GM06990 (cell line): Measurements from ENCODE around the gene C2CD4D.
"Not testable (repeated sequence)": the region's sequence is repeated elsewhere in the genome, so short reads cannot be mapped to it uniquely, and the experiment has no call there.

Source experiments
- DNase-seq: peaks from one replicate; pipeline ENCODE4 v3.0.0-alpha.2; 2011; ENCODE audit not compliant: insufficient read length; ENCODE audit errors: extremely low read depth
- H3K27me3 ChIP-seq: replicated peaks from 2 replicates; pipeline ENCODE4 v1.6.0; 2011; ENCODE audit warnings: low read length; ENCODE audit not compliant: control insufficient read depth, insufficient read depth
- H3K36me3 ChIP-seq: 2 replicates; pipeline ENCODE4 v1.5.1; 2011; ENCODE audit warnings: low read length; ENCODE audit not compliant: control insufficient read depth, insufficient read depth
- H3K4me3 ChIP-seq: replicated peaks from 2 replicates; pipeline ENCODE4 v1.5.1; 2011; ENCODE audit warnings: low read depth, mild to moderate bottlenecking, control low read depth, low read length
- TF ChIP-seq, protein P1 (sequence below): IDR thresholded peaks from 2 replicates; pipeline ENCODE4 v1.5.1; 2011; ENCODE audit warnings: low read length, control low read depth, mild to moderate bottlenecking, inconsistent platforms; ENCODE audit not compliant: insufficient read depth, poor library complexity, severe bottlenecking

Gene C2CD4D

DNA sequence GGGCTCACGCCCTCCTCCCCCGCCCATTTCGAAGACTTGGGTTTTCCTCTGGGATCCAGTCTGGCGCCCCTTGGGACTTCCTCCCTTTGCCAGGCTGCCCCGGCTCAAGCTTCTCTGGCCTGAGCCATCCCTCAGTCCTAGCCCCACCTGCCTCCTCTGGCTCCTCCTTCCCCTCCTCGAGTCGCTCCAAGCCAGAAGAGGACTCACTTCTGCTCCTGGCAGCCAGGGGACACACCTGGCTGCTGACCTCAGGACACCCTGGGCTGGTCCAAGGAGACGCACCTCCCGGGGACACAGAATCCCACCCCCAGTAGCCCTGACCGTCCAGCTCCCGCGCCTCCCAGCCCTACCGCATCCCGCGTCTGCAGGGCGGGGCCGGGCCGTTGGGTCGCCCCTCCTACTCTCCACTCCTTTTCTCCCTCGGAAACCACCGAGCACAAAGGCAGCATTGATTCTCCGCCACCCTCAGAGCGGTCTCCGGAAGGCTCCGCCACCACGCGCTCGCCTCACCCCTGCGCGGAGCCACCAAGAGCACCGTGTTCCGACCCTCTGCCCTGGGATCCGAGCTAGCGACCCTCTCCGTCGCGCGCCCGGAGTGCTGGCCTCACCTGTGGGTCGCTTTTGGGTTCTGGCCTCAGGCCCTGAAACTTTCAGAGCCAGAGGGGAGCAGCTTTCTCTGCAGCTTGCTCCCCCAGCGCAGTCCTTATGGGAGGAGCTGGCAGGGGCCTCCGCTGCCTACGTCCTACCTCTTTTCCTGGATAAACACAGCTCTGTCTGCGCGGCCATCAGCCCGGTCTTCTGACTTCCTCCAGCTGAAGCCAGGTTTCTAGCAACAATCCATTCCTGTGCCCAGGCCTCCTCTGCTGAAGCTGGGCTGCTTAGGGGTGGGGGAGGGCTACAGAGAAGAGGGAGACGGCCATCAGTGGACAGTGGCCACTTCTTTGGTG is at the start of gene C2CD4D:
Gene C2CD4D (minus strand): TSS at position 364 of the 947 bp plus-strand sequence. CDS start 831 bp downstream, outside the sequence.
- Histone ChIP-seq H3K4me3 (peak within 1 kb of the TSS; percentile 43), H3K27me3 (peaks cover 2% of the 10 kb centered on the region), H3K36me3 (no peaks in the 10 kb centered on the region)
- TF ChIP-seq, protein P1, sequence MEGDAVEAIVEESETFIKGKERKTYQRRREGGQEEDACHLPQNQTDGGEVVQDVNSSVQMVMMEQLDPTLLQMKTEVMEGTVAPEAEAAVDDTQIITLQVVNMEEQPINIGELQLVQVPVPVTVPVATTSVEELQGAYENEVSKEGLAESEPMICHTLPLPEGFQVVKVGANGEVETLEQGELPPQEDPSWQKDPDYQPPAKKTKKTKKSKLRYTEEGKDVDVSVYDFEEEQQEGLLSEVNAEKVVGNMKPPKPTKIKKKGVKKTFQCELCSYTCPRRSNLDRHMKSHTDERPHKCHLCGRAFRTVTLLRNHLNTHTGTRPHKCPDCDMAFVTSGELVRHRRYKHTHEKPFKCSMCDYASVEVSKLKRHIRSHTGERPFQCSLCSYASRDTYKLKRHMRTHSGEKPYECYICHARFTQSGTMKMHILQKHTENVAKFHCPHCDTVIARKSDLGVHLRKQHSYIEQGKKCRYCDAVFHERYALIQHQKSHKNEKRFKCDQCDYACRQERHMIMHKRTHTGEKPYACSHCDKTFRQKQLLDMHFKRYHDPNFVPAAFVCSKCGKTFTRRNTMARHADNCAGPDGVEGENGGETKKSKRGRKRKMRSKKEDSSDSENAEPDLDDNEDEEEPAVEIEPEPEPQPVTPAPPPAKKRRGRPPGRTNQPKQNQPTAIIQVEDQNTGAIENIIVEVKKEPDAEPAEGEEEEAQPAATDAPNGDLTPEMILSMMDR: no peak
- peak; percentile 69 for DNase-seq

DNA sequence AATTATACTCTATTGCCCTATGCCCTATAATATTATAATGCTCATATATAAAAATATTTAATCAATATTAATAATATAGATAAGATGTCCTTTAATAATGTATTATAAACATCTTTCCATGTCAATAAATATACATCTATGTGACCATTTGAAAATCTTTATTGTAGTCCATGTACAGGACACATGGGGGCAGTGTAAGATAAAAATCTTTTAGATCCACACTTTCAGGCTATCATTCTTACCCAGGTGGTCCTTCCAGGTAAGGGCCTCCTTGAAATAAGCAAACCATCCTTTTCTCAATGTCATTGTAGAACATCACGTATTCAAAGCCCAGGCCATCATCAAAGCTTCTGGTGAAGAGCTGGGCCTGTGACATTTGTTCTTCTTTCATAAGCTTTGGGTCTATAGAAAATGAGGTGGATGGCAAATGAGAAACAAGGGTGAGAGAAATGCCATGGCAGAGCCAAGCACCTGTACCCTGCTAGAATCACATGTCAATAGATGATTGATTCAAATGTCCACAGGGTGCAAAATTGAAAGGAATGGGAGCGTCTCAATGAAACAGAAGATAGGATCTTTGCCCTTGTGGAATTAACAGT is 49.5 kb upstream of the C2CD4D start:
- no peak for DNase-seq
- no peak overlapping the region for H3K4me3 ChIP-seq
- TF ChIP-seq, protein P1: peak; percentile 32
- no peaks in the 10 kb centered on the region for H3K27me3 ChIP-seq
- peaks cover 2% of the 10 kb centered on the region for H3K36me3 ChIP-seq

DNA sequence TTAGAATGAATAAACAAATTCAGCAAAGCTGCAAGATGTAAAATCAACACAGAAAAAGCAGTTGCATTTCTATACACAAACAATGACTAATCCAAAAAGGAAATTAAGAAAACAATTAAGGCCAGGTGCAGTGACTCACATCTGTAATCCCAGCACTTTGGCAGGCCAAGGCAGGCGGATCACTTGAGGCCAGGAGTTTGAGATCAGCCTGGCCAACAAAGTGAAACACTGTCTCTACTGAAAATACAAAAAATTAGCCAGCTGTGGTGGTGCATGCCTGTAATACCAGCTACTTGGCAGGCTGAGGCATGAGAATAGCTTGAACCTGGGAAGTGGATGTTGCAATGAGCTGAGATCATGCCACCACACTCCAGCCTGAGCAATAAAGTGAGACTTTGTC is 47.4 kb upstream of the C2CD4D start:
- peaks cover 2% of the 10 kb centered on the region for H3K36me3 ChIP-seq
- TF ChIP-seq, protein P1: no peak
- DNase-seq: no peak
- H3K27me3 ChIP-seq: no peaks in the 10 kb centered on the region
- no peak overlapping the region for H3K4me3 ChIP-seq

DNA sequence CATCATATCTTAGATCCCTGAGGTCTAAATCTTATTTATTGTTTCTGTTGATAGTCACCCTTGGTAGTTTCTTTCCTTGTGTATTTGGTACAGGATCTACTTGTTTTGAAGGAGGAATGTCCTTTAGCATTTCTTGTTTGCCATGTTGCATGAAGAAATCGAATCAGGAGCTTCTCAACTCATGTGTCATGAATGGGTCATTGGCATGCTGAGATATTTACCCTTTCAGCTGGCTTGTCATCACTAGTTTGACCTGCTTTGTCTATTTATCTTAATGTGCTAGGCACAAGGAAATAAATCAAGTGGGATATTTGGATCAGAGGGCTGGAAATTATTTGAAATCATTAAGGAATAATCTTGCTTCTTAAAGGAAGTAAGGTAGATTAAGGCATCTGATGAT is 45.9 kb upstream of the C2CD4D start:
- Histone ChIP-seq H3K36me3 (no peaks in the 10 kb centered on the region; the same call in 1 of the 2 replicates), H3K4me3 (no peak overlapping the region), H3K27me3 (no peaks in the 10 kb centered on the region)
- TF ChIP-seq, protein P1: no peak
- DNase-seq: no peak

DNA sequence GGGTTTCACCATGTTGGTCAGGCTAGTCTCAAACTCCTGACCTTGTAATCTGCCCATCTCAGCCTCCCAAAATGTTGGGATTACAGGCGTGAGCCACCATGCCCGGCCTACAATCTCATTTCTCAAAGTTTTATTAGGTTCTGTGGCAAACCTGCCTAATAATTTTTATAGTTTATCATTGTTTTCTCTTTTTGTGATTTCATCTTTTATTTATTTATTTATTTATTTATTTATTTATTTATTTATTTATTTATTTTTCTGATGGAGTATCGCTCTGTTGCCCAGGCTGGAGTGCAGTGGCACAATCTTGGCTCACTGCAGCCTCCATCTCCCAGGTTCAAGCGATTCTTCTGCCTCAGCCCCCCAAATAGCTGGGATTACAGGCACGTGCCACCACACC is 45.3 kb upstream of the C2CD4D start:
- not testable (repeated sequence) for H3K27me3 ChIP-seq, H3K4me3 ChIP-seq, DNase-seq

DNA sequence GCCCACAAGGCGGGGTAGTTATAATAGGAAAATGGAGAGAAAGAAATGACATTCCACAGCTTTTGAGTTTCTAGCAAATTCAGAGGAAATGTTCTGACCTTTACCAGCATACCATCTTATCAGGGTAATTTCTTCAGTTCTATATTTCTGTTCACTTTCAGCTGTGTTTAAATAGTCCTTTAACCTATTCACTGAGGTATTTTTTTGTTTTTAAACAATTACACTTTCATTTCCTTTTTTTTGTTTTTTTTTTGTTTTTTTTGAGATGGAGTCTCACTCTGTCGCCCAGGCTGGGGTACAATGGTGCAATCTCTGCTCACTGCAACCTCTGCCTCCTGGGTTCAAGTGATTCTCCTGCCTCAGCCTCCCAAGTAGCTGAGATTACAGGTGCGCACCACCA is 44.8 kb upstream of the C2CD4D start:
- not testable (repeated sequence) for DNase-seq, H3K4me3 ChIP-seq, H3K27me3 ChIP-seq, H3K36me3 ChIP-seq

More for the DNA sequence above, 45.3 kb upstream of the C2CD4D start:
- H3K36me3 ChIP-seq: not testable (repeated sequence)

DNA sequence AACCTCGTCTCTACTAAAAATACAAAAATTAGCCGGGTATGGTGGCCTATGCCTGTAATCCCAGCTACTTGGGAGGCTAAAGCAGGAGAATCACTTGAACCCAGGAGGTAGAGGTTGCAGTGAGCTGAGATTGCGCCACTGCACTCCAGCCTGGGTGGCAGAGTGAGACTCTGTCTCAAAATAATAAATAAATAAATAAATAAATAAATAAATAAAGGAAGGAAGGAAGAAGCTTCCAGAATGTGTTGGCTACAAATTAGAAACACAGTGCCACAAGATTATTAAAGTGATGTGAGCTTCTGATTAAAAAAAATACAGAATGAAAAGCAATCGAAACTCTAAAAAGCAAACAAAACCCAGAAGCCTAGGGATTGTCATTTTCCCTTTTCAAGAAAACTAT is 44.3 kb upstream of the C2CD4D start:
- not testable (repeated sequence) for DNase-seq, H3K36me3 ChIP-seq, H3K4me3 ChIP-seq, H3K27me3 ChIP-seq

DNA sequence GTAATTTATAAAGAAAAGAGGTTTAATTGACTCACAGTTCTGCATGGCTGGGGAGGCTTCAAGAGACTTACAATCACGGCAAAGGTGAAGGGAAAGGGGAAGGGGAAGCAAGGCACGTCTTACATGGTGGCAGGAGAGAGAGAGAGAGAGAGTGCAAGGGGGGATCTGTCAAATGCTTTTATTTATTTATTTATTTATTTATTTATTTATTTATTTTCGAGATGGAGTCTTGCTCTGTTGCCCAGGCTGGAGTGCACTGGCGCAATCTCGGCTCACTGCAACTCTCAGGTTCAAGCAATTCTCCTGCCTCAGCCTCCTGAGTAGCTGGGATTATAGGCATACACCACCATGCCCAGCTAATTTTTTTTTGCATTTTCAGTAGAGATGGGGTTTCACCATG is 43.3 kb upstream of the C2CD4D start:
- DNase-seq, H3K36me3 ChIP-seq, H3K27me3 ChIP-seq, H3K4me3 ChIP-seq: not testable (repeated sequence)
